Measurements from ENCODE around the gene CERS6. TPM values are rescaled to one million over a fixed set of nuclear protein-coding genes. Genes with fewer than 3 reads are reported as not detected.

CERS6 gene
- total RNA-seq, 2 experiments from 2014 or later: 8.9 to 9.2 TPM

- Mint-ChIP-seq H3K4me3 (no peak overlapping the region), H3K36me3 (no peaks in the 10 kb centered on the region), H3K27ac (no peak overlapping the region), H3K9me3 (no peaks in the 10 kb centered on the region), H3K27me3 (no peaks in the 10 kb centered on the region), H3K4me1 (ENCODE audit: low read depth) (no peaks in the 10 kb centered on the region)
- ChIA-PET POLR2A (no interaction called here), CTCF (no interaction called here)
- DNase-seq: no peak
- intact Hi-C loops (cut with micrococcal nuclease): no loop called here
Observed at GRCh38 chr2:168810235-168810634, 354.2 kb downstream of the CERS6 start.

- Mint-ChIP-seq H3K27me3 (no peaks in the 10 kb centered on the region), H3K4me3 (no peak overlapping the region), H3K9me3 (no peaks in the 10 kb centered on the region), H3K36me3 (no peaks in the 10 kb centered on the region), H3K4me1 (ENCODE audit: low read depth) (no peaks in the 10 kb centered on the region), H3K27ac (no peak overlapping the region)
- ChIA-PET POLR2A (no interaction called here), CTCF (no interaction called here)
- intact Hi-C loops (cut with micrococcal nuclease): no loop called here
- DNase-seq: no peak
Observed at GRCh38 chr2:168811696-168812095, 355.6 kb downstream of the CERS6 start.

GRCh38 chr2:168814046-168814445 lies 358.0 kb downstream of the CERS6 start:
- DNase-seq: no peak
- intact Hi-C loops (cut with micrococcal nuclease): no loop called here
- no peak overlapping the region for H3K27ac Mint-ChIP-seq
- H3K27me3 Mint-ChIP-seq: no peaks in the 10 kb centered on the region
- H3K4me1 Mint-ChIP-seq (ENCODE audit: low read depth): no peaks in the 10 kb centered on the region
- H3K9me3 Mint-ChIP-seq: no peaks in the 10 kb centered on the region
- H3K36me3 Mint-ChIP-seq: no peaks in the 10 kb centered on the region
- ChIA-PET POLR2A (no interaction called here), CTCF (no interaction called here)
- H3K4me3 Mint-ChIP-seq: no peak overlapping the region

- Mint-ChIP-seq H3K9me3 (no peaks in the 10 kb centered on the region), H3K27me3 (no peaks in the 10 kb centered on the region), H3K36me3 (no peaks in the 10 kb centered on the region), H3K4me3 (no peak overlapping the region), H3K27ac (no peak overlapping the region), H3K4me1 (ENCODE audit: low read depth) (no peaks in the 10 kb centered on the region)
- DNase-seq: no peak
- intact Hi-C loops (cut with micrococcal nuclease): no loop called here
- ChIA-PET POLR2A (interaction anchor here (0.9 kb wide), 1 partner anchor 10 kb away, joined by 3 read pairs; no protein-coding TSS in a partner anchor), CTCF (interaction anchor here (0.6 to 1.0 kb wide), 2 partner anchors 11 to 172 kb away, joined by 3 read pairs; no protein-coding TSS in a partner anchor)
Observed at GRCh38 chr2:168814939-168815907, 359.2 kb downstream of the CERS6 start.

GRCh38 chr2:168816369-168816768 lies 360.3 kb downstream of the CERS6 start:
- CTCF ChIA-PET: no interaction called here
- Mint-ChIP-seq H3K36me3 (no peaks in the 10 kb centered on the region), H3K4me1 (ENCODE audit: low read depth) (no peaks in the 10 kb centered on the region), H3K9me3 (no peaks in the 10 kb centered on the region), H3K27me3 (no peaks in the 10 kb centered on the region), H3K4me3 (no peak overlapping the region), H3K27ac (no peak overlapping the region)
- DNase-seq: no peak
- intact Hi-C loops (cut with micrococcal nuclease): no loop called here
- POLR2A ChIA-PET: no interaction called here

GRCh38 chr2:168819050-168819715 lies 363.1 kb downstream of the CERS6 start:
- H3K4me3 Mint-ChIP-seq: no peak overlapping the region
- no peaks in the 10 kb centered on the region for H3K27me3 Mint-ChIP-seq
- POLR2A ChIA-PET: no interaction called here
- DNase-seq: no peak
- intact Hi-C loops (cut with micrococcal nuclease): no loop called here
- no peak overlapping the region for H3K27ac Mint-ChIP-seq
- CTCF ChIA-PET: no interaction called here
- no peaks in the 10 kb centered on the region for H3K36me3 Mint-ChIP-seq
- H3K9me3 Mint-ChIP-seq: no peaks in the 10 kb centered on the region
- H3K4me1 Mint-ChIP-seq (ENCODE audit: low read depth): no peaks in the 10 kb centered on the region

- Mint-ChIP-seq H3K27ac (no peak overlapping the region), H3K4me1 (ENCODE audit: low read depth) (no peaks in the 10 kb centered on the region), H3K4me3 (no peak overlapping the region), H3K27me3 (no peaks in the 10 kb centered on the region), H3K36me3 (no peaks in the 10 kb centered on the region), H3K9me3 (no peaks in the 10 kb centered on the region)
- POLR2A ChIA-PET: no interaction called here
- intact Hi-C loops (cut with micrococcal nuclease): no loop called here
- CTCF ChIA-PET: no interaction called here
- no peak for DNase-seq
Observed at GRCh38 chr2:168819829-168820489, 363.9 kb downstream of the CERS6 start.

- intact Hi-C loops (cut with micrococcal nuclease): no loop called here
- DNase-seq: no peak
- POLR2A ChIA-PET: no interaction called here
- no peaks in the 10 kb centered on the region for H3K9me3 Mint-ChIP-seq
- H3K36me3 Mint-ChIP-seq: no peaks in the 10 kb centered on the region
- H3K27me3 Mint-ChIP-seq: no peaks in the 10 kb centered on the region
- CTCF ChIA-PET: no interaction called here
- no peak overlapping the region for H3K4me3 Mint-ChIP-seq
- no peak overlapping the region for H3K27ac Mint-ChIP-seq
- H3K4me1 Mint-ChIP-seq (ENCODE audit: low read depth): no peaks in the 10 kb centered on the region
Observed at GRCh38 chr2:168821577-168821976, 365.5 kb downstream of the CERS6 start.

- intact Hi-C loops (cut with micrococcal nuclease): no loop called here
- H3K9me3 Mint-ChIP-seq: no peaks in the 10 kb centered on the region
- H3K4me3 Mint-ChIP-seq: no peak overlapping the region
- ChIA-PET POLR2A (no interaction called here), CTCF (interaction anchor here (1.1 kb wide), 1 partner anchor 14 kb away, joined by 3 read pairs; no protein-coding TSS in a partner anchor)
- H3K36me3 Mint-ChIP-seq: no peaks in the 10 kb centered on the region
- no peak overlapping the region for H3K27ac Mint-ChIP-seq
- H3K27me3 Mint-ChIP-seq: no peaks in the 10 kb centered on the region
- DNase-seq: no peak
- no peaks in the 10 kb centered on the region for H3K4me1 Mint-ChIP-seq (ENCODE audit: low read depth)
Observed at GRCh38 chr2:168821992-168822391, 365.9 kb downstream of the CERS6 start.

Small RNAs within 50 kb of the gene (microRNA-seq; reads per million reads assigned to microRNA genes)
- gene MIR4774 (ENCODE audit: borderline microRNAs expressed, borderline number of aligned reads, borderline replicate concordance): not detected

Other genes starting within 250 kb of the CERS6 start
- 10 to 100 TPM; 53.8 to 55.4 TPM for gene STK39, start 208.7 kb upstream of the CERS6 start, total RNA-seq